LNCaP clone FGC (cell line): ENCODE data around the gene PANK4.
"Not testable (repeated sequence)": the region's sequence is repeated elsewhere in the genome, so short reads cannot be mapped to it uniquely, and the experiment has no call there.

Experiments
- DNase-seq: peaks from one replicate; pipeline ENCODE4 v3.0.0-alpha.2; 2011; ENCODE audit warnings: low read depth
- H3K4me3 ChIP-seq: 2 replicates; pipeline ENCODE4 v1.5.1; 2011; ENCODE audit warnings: mild to moderate bottlenecking, low read depth, low read length, control low read depth
- TF ChIP-seq, protein P1 (sequence below): IDR thresholded peaks from 2 replicates; pipeline ENCODE4 v1.5.1; 2012; ENCODE audit warnings: mild to moderate bottlenecking; ENCODE audit not compliant: control insufficient read depth, insufficient read depth; ENCODE audit errors: extremely low read depth

Gene PANK4

DNA sequence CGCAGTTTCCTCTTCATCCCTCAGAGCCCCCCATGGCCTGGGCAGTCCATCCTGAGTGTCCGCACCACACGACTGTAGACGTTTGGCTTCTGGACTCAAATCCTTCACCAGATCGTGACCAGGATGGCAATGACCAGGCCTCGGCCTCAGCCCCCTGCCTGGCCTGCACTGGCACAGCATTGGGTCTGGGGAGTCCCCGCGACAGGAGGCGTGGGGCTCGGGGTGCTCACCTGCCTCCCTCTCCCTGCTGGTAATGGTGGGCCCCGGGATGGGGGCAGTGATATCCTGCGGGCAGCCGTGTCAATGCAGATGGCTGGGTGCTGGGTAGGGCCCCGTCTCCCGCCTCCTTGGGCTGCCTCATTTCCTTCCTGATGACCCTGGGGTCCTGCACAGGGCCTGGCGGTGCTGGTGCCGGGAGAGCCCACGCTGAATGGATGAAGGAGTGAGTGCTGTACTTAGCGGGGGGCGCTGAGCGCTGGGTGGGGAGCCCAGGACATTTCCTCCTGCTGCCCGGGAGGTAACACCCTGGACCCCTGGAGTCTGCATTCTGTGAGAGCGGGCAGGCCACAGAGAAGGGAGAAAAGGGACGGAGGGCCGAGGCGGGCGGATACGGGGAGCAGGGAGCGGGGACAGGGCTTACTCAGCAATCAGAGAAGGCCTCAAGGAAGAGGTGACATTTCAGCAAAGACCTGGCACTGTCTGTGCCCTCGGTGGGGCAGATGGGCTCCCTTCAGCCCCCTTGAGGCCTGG, 27.6 kb upstream of the PANK4 start:
- no peak overlapping the region for H3K4me3 ChIP-seq
- TF ChIP-seq, protein P1, sequence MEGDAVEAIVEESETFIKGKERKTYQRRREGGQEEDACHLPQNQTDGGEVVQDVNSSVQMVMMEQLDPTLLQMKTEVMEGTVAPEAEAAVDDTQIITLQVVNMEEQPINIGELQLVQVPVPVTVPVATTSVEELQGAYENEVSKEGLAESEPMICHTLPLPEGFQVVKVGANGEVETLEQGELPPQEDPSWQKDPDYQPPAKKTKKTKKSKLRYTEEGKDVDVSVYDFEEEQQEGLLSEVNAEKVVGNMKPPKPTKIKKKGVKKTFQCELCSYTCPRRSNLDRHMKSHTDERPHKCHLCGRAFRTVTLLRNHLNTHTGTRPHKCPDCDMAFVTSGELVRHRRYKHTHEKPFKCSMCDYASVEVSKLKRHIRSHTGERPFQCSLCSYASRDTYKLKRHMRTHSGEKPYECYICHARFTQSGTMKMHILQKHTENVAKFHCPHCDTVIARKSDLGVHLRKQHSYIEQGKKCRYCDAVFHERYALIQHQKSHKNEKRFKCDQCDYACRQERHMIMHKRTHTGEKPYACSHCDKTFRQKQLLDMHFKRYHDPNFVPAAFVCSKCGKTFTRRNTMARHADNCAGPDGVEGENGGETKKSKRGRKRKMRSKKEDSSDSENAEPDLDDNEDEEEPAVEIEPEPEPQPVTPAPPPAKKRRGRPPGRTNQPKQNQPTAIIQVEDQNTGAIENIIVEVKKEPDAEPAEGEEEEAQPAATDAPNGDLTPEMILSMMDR: no peak
- no peak for DNase-seq

DNA sequence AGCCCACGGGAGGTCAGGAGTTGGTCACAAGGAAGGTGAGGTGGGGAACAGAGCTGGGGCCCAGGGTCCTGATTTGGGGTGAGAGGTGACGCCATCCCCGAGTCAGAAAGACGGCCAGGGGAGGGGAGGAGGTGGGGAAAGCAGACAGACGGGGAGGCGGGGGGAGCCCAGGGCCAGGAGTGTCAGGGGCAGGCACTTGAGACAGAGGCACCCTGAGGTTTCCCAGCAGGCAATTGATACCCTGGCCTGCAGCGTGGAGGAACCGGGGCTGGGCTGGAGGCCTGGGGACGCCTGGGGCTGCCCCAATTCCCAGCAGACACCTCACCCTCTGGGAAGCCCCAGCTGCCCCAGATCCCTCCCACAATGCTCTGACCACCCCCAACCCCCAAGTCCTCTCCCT, 26.7 kb upstream of the PANK4 start:
- not testable (repeated sequence) for H3K4me3 ChIP-seq

DNA sequence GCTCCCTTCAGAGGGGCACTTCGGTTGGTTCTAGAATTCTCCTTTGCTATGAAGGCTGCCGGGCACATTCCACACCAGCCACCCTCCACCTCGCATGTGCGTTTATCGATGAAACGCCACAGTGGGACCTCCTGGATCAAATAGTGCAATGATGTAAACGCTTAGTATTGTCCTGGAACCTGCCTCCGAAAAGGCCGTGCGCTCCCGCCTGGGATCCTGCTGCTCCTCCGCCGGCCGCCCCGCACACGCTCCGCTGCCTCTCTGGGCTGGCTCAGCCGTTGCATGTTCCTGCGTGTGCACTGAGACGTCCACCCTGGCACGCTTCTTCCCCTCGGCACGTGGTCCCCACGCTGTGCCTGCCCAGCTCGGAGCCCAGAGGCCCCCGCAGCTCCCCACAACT, 25.8 kb upstream of the PANK4 start:
- TF ChIP-seq, protein P1: no peak
- DNase-seq: no peak
- H3K4me3 ChIP-seq: no peak overlapping the region

More for the DNA sequence above, 26.7 kb upstream of the PANK4 start:
- DNase-seq: not testable (repeated sequence)

DNA sequence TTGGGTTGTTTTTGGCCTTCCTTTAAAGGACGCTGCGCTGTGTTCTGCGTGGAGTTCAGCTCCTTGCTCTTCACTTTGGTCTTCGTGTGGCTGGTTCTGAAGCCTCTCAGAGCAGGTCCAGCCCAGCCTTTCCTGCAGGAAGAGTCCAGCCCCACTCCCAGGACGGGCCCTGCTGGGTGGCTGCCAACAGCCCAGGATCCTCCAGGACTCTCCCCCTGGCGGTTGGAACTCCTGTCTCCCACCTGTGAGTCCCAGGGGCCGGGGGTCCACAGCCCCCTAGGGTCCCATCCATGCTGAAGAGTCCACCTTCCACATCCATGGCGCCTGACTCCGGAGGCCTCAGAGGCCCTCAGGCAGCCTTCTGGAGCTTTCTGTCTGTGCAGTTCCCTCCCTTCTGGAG, 25.1 kb upstream of the PANK4 start:
- not testable (repeated sequence) for H3K4me3 ChIP-seq, DNase-seq

DNA sequence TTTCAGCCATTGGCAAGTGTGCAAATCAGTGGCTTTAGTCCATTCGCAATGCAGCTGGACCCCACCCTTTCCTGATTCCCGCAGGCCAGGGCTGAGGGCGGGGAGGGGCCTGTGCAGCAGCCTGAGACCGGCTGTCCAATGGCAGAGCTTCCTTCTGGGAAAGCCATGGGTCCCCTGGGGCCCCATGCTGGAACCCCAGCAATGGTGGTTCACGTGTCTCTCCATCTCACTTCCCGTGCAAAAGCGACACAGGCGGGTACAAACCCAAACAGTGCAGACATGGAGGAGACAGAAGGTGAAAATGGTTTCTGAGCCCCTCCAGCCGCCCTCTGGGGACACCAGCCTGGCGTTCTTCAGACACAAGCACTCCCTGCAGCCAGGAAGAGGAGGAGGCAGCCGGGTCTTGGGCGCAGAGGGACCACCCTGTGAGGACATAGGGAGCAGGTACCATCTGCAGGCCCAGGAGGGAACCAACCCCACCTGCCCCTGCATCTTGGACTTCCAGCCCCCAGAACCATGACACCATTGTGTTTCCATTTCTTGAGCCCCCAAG, 24.0 kb upstream of the PANK4 start:
- not testable (repeated sequence) for DNase-seq, H3K4me3 ChIP-seq

DNA sequence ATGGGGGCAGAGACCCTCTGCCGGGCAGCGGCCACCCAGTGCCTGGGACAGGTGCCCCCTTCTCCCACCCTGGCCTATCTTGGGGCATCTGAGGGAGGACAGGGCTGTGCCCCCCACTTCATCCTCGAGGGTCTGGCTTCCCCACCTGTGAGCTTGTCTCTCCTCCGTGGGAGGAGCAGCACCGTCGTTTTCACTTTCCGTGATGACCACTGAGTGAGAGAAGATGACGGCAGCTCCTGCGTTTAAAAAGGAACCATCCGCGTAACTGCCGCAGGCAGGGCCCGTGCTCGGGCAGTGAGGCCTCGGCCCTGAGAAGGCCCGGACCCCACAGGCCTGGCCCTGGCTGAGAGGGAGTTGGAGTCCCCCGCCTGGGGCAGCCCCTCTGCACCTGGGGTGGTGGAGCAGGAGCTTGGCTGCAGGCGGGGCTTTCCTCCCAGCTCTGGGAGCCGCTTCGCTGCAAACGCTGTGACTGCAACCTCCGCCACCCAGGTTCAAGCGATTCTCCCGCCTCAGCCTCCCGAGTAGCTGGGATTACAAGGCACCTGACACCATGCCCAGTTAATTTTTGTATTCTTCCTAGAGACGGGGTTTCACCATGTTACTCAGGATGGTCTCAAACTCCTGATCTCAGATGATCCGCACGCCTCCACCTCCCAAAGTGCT, 23.1 kb upstream of the PANK4 start:
- H3K4me3 ChIP-seq: peak overlapping the region; percentile 70
- not testable (repeated sequence) for DNase-seq

DNA sequence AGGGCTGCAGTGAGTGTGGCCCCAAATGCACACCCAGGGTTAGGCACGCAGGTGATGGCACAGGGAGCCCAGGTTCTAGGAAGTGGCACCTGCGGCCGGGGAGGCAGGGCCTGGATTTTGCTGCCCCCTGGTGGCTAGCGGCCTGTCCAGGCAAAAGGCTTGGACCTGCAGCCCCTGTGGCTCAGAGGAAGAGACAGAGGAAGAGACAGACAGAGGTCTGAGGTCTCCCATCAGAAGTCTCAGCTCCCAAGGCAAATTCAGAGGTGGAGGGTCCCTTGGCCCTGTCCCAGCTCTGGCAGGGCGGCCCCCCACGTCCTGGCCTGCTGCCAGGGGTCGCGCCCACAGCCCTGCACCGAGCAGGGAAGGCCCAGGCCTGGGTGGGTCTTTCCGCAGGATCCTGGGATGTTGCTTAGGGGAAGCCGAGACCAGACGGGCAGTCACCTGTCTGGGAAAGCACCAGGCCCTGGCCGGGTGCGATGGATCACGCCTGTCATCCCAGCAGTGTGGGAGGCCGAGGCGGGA, 21.7 kb upstream of the PANK4 start:
- TF ChIP-seq, protein P1: peak; percentile 93
- DNase-seq: peak; percentile 49
- H3K4me3 ChIP-seq: peak overlapping the region; percentile 70

DNA sequence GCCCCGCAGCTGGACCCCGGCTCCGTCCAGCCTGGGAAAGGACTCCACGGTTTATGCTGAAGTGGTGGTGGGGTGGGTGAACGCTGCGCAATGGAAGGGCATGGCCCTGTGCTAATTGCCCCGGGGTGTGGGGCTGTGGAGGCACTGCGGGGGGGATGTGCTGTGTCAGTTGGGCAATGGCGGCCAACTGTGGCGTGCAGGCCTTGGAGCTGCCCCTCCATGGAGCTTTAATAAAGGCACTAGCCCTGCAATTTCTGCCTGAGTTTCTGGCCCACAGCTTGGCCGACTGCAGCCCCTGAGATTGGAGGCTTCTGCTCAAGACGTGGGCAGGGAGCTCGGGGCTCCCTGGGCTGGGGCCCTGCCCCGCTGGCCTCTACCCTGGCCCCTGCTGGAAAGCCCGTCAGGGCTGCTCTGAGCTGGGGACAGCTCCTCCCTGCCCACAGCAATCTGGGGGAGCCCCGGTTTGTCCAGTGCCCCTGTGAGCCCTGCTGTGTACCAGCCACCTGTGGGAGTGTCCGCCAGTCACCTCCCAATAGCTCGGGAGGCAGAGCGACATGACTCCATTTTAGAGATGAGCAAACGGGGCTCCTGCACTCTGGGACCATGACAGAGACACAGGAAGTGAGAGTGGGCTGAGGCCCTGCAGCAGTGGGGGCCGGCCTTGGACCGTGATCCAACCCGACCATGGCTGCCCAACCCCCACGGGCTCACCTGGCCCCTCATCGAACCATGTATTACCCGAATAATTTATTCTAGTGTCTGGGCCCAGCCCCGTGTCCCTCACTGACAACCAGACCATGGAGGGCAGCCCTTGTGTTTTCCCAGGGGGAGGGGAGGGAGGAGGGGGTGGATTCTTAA, 21.0 kb upstream of the PANK4 start:
- TF ChIP-seq, protein P1: no peak
- no peak for DNase-seq
- H3K4me3 ChIP-seq: peak overlapping the region; percentile 70
